HG03280 (cell line): ENCODE results near the gene MBNL2.

ENCODE experiments used
- ATAC-seq: cut with Tn5 transposase; IDR thresholded peaks from one replicate; pipeline ENCODE4 v1.9.1; 2021; ENCODE audit warnings: mild to moderate bottlenecking, moderate library complexity; ENCODE audit not compliant: unreplicated experiment

MBNL2 gene

DNA sequence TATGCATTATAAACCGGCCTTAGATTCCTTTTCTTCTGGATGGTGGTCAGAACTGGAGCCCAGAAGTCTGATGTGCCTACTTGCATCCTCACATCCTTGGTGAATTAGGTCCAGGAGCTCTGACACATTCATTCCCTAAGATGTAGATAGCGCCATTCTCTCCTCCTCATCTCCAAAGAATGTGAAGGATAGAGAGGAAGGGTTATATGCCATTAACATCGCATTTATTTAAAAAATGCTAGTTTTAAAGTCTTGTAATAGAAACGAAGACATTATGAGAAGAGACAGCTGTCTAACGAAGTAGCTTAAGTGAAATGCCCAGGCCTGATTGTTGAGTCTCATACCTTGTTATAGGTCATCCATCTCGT, 9.7 kb downstream of the MBNL2 start:
- no peak for ATAC-seq

DNA sequence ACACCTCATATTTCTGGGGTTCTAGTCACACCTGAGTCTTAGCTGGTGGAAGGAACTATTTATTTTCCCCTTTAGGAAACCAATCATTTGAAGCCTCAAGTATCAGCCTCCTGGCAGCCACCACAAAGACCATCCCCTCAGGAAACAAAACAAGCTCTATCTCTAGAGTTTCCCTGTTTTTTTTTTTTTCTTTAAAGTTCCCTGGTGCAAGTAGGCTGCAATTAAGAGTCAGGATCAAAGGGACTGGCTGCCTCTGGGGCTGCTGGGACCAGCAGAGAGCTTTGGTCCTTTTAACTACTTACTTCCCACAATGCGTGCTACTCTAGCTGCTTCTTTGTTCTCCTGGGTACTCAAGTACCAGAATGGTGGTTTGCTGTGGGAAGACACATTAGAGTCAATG, 11.4 kb downstream of the MBNL2 start:
- ATAC-seq, result no peak

DNA sequence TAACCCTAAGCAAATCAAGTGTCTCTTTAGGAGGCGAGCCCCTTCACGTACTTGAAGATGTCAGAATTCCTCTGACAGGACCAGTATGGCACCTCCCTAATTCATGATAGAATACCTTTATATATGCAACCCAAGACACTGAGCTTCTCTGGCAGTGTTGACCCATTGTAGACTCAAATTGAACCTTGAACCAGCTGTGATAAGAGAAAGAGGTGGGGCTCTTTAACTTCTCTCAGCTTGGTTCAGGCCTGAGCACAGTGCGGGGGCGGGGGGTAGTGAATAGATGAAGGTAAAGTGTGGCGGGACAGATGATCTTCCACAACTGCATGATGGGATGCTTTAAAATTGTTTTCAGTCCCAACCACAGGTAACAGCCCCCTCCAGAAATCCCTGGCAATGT, 12.1 kb downstream of the MBNL2 start:
- no peak for ATAC-seq

DNA sequence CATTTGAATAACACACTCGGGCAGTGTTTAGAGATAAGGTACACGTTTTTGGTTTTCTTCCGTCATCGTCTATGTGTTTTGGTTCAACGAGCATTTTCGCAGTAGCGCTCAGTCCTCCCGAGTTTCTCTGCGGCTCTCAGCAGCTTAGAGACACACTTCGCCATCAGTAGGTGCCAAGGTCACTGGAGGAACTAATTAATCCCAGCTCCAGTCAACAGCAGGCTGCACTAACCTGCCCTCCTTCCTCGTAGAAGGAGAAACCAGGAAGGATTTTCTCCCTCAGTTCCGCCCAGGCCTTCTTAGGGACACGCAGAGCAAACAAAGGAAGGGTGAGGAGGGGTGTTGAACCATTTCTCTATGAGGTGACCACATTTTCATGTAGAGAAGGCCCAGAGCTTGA, 12.6 kb downstream of the MBNL2 start:
- ATAC-seq, result no peak

DNA sequence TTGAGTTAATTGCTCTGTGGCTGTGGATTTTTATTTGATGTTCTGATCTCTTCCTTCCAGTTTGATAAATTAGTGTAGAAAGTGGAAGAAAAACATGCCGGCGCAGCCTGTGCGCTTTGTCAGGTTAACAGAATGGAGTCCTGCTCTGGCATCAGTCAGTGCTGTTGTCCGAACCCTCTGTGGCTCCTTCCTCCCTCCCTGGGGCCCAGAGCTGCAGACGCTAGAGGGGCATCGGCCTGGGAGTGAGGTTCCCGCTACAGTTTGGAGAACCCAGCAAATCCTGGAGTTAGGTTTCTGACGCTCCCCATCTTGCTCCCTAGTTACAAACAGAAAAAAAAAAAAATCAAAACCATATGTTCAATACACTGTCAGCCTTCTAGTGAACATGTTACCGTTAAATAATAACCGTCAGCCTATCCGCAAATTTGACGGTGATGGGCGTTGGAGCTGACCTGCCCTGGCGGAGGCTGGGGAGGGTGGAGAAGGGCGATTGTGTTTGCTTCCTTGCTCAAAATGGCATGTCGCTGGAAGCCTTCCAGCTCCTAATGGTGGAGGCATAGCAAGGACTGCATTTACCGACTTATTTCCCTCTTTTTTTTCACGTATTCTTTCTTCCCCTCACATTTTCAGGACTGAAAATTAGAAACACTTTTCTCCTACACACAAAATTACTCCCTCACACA, 13.6 kb downstream of the MBNL2 start:
- no peak for ATAC-seq

DNA sequence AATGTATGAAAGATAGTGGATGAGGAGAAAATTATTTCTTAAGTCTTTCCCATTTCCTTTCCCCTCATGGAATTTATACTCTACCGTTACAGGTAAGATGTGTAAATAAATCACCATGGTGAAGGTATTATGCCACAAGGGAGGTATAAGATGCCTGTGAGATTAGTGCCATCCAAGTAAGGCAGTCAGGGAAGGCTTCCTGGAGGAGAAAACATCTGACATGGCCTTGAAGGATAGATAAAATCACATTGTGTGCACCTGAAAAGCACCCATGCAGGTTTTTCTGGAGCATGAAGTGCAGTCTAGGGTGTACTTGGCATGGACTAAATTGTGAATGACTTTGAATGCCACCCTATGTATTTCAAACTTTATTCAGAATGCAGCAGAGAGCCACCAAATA, 15.3 kb downstream of the MBNL2 start:
- no peak for ATAC-seq

DNA sequence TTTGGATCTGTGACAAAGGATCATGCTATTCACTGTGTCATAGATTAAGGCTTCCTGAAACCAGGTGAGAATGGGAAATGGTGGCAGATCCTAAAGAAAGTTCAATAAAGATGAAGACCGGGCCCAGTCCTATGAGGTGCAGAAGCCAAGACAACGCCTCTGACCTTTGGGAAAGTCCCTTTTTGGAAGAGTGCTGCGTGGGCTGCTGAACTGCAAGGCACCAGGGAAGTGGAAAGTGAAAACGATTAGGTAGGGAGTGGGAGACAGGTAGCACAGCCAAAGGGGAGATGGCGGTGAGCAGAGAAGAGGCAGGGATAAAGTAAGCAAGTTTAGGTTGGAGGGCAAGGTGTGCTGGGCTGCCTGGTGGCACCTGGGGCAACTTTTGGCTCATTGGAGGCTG, 16.3 kb downstream of the MBNL2 start:
- no peak for ATAC-seq

DNA sequence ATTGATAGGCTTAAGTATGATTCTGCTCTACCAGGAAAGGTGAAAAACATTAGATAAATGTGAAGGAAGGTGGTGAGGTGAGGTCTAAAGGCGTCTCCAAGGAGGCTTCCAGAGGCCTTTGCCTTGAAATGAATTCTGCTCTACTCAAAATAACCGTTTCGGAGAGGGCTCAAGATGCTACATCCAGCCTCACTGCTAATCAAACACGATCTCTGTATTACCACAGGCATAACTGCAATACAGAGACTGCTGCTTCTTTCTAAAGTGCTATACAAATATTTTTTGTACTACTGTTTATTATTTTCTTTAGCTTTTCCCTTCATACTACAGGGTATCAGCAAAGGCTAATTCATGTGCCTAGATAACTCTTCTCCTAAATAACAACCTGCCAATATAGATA, 16.8 kb downstream of the MBNL2 start:
- no peak for ATAC-seq

DNA sequence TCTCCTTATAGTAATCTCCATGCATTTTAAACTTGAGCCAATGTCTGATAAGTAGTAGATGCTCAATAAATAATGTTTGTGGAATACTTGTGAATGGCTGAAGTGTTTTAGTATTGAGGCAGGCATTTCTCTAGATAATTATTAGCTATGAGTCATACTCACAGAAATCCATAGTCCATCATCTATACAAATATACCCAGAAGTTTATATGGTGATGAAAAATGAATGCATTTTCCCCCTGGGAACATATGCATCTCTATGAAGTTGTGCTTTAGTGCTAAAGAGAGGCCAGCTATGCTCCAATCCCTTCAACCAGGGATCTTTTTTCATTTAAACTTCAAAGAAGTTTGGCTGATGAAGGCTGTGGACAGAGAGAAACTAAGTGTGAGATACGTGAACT, 17.2 kb downstream of the MBNL2 start:
- no peak for ATAC-seq

DNA sequence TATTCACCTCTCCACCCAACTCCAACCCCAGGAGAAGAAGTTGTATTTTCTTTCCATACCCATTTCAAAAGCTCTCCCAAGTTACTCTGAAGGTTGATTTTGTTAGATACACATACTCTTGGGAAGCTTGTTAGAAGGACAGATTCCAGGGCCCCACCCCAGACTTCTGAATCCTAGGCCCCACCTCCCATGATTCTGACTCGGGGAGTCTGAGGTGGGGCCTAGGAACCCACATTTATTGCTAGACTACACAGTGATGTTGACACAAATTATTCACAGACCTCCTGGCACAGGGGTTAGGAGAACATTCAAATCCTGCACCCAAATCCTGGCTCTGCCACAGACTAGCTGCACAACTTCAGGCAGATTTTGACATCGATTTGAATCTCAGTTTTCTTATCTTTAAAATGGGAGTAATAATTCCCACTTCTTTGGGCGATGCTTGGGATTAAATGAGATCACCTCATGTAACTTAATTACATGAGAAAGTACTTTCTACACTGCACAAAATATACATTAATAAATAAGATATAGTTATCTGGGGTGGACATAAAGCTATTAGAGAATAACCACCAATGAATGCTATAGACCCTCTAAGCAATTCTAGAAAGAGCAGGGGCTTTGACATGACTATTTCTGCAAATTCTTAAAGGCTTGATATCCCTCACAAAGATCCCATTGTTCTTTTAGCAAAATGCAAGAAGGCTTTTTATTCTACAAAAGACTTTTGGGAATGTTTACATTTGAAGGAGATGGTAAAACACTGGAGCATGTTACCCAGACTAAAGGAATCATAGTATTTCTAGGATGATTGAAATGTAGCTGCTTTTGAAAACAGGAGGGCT, 18.0 kb downstream of the MBNL2 start:
- ATAC-seq, result no peak

DNA sequence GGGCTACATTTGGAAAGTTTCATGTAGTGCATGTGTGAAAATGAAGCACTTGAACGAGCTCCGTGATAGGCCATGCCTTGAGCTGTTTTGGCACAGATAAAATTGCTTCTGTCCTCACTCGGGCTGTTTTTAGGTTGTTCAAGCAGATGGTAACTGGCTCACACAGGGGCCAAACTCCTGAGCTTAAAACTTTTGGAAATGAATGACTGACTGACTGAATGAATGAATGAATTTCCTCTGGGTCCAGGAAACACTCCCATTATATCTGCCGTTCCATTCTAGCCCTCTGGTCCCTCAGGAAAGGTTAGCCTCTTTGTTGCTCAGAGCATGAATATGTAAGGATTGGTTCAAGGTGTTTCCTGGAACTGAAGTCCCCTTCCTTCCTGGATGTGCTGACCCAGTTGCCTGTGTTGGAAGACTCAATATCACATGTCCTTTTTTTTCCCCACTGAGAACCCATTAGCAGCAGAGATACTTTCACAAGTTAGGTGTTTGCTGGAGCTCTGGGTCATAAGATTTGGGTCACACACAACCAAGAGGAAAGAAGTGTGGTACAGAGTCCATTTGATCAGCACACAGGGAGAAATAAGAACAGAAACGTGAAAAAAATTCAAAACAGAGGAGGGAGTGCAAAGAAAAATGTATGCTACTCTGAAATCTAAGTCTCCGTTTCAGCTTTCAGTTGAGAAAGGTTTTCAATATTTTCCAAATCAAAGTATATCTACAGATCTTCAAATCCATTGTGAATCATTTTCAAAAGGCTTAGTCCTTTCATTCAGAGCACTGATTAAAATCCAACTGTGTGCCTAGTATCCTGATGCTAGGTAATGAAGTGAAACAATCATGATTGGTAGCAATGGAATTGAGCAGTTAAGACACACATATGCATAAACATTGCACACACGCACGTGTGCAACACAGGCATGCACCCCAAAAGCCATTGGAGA, 18.9 kb downstream of the MBNL2 start:
- no peak for ATAC-seq

DNA sequence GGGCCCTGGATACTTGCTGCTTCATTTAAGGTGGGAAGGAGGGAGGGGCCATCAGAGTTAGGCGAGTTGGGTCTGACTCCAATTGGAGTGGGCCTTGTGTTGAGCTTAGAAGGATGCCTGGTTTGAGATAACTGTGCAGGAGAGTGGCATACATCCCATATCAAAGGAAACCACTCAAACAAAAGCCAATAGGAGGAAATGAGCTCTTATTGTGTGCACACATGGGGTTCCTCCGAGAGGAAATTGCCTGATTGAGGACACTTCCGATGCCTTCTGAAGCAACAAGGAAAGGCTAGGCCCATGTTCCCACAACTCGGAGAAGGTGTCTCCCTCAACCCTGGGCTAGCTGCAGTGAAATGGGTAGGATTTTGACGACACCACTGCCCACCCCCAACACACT, 19.6 kb downstream of the MBNL2 start:
- ATAC-seq, result no peak

DNA sequence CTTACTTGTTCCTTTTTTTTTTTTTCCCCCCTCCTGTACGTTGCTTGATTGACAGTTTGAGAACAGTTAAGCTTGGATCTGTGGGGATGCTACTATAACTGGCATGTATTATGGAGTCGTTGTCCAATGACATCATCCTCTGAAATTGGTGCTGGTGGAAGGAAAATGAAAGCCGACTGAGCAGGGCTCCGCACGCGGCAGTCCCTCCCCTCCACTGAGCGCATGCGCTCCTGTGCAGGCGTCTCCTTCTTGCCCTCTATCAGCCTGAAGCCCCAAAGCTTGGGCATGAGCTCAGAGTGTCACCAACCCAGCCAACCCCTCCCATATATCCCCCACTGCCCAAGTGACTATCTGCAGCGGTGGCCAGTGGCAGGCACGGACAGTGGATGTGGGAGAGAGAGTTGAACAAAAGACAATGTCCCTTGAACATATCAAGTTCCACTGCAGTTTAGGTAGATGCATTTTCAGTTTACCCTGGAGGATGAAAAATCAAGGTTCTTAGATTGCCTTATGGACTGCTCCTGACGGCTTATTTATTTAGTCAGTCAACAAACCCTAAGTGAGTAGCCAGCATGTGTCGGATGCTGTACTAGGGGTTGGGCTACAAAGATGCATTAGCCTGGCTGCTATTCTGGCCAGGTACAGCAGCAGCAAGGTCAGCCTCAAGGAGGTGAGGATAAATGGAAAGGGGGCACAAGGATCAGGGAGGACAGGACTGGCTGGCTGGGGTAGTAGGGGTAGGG, 20.8 kb downstream of the MBNL2 start:
- ATAC-seq, result no peak

DNA sequence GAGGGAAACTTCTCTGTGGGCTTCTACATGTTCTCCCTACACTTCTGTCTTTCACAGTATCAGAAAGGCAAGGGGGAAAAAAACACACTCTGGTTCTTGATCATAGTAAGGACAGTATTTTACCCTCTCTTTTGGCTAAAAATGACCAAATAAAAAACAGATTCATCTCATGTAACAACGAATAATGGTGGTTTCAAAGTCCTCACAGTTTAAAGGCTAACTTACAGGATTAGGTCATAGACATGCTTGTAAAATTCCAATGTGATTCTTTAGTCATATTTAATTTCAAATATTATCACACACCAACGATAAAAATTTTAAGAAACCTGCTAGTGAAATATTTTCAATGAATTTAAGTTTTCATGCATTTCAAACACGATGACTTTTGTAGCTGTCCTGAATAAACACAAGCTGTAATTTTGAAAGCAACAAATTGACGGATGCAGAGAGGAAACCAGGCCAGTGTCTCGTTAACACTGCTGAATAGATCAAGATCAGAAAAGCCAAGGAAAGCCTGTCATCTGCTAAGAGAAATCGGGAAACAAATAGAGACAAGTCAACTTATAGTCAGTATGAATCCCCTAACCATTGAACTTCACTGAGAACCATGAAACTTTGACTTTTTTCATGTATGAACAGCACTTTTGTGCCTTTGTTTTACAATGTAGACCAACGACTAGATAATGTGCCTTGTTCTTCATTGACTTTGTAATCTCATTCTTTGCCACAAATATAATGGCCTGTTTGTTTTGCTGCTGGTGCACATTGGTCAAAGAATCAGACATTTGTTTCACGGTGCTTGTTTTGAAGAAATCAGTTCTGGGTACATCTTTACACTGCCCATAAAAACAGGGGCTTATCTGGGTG, 22.0 kb downstream of the MBNL2 start:
- ATAC-seq, result no peak

DNA sequence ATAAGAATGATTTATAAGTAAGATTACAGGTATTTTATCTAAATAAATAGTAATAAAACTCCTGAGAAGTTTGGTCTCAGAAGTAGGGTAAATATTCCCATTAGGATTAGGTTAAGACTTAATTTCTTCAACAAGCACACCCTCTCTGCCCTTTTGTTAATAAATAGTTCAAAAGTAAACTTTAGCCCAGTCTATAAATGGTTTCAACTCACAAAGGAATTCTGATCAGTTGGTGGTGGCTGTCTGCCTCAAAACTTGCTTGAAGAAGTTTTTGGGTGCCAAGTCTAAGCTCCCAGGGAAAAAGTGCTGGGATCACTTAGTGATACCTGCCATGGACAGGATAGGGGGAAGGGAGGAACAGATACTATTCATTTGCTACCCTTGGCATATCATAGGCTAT, 22.9 kb downstream of the MBNL2 start:
- ATAC-seq, result no peak

DNA sequence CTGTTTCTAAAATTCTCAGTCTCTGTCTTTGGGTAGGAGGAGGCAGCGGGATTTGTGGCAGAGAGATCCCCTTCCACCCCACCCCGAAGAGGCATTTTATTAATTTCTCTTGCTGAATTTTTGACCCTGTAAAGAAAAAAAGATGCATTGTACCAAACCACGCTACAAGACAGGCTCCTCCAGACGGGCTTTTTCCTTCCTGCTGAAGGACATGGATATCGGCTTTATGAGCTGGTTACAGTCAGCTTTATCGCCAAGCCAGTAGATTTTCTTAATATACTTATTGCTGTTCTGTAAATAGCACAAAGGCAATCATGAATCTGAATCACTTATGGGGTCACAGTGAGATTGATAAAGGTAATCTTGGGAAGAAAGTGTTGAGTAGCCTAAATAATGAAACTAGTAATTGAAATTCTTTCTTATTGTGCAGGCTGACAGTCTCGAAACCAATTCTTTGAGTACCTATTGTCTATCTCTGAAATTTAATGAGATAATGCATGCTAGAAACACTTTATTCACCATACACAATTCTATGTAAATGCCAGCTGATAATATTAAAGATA, 24.5 kb downstream of the MBNL2 start:
- ATAC-seq, result no peak

DNA sequence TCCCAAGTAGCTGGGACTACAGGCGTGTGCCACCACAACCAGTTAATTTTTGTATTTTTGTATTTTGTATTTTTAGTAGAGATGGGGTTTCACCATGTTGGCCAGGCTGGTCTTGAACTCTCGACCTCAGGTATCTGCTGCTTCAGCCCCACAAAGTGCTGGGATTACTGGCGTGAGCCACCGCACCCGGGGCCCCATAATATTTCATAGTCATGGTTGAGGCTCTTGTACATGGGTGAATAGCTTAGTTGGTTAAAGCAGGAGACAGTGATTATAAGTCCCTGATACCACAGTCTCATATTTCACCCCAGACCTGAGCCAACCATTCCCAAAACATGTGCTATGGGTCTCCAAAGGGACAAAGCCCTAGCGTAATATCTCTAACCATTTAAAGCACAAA, 26.1 kb downstream of the MBNL2 start:
- ATAC-seq, result no peak

DNA sequence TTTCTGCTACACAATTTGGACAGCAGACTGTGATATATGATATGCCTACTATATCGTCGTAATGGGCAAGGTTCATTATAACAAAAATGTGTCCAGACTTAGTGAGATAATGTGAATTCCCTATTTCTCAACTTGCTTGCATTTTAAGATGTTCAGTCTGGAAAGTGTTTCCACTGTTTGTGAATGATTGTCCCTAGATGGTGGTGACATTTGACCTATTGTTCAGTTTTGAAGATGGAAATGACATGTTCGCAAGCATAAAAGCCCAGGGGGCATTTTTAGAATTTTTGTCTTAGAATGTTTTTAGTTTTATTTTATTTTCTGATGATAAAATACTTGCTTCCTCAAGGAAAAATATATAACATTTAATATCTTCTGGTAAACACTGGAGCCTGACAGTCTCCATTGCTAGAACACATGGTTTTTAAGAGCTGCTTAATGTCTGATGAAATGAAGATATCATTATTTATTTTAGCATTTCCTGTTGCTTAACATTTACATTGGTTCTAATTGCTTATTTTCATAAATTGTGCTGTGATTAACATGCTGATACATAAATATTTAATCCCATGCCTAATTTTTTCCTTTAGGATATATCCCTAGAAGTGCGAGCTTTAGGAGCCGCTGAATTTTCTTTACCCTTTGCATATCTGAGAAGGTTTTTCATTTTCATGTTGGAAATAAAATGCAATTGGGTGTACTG, 27.1 kb downstream of the MBNL2 start:
- no peak for ATAC-seq
